Measurements from ENCODE around the gene CELF4. TPM values are rescaled to one million over a fixed set of nuclear protein-coding genes. Genes with fewer than 3 reads are reported as not detected.

CELF4 gene
- total RNA-seq, 1 donor from 2014 or later, result not detected

- no peak for DNase-seq (ENCODE audit: low read depth)
- H3K27me3 ChIP-seq (ENCODE audit: control insufficient read depth, insufficient read depth, low read length), result peaks cover 36% of the 10 kb centered on the region
Observed at GRCh38 chr18:37529296-37529695, 36.3 kb downstream of the CELF4 start.

GRCh38 chr18:37527395-37527794 is 38.2 kb downstream of the CELF4 start:
- no peak for DNase-seq (ENCODE audit: low read depth)
- H3K36me3 ChIP-seq (ENCODE audit: control insufficient read depth, insufficient read depth, low read length), result no peaks in the 10 kb centered on the region
- H3K27me3 ChIP-seq (ENCODE audit: control insufficient read depth, insufficient read depth, low read length), result peaks cover 42% of the 10 kb centered on the region
- no peak for TF ChIP-seq CTCF (IDR thresholded peaks at IDR 0.05; ENCODE audit: insufficient read depth, low read length, poor library complexity, severe bottlenecking)
- H3K4me3 ChIP-seq (ENCODE audit: low read depth, low read length), result no peak overlapping the region

More at GRCh38 chr18:37529296-37529695, 36.3 kb downstream of the CELF4 start:
- no peak for TF ChIP-seq CTCF (IDR thresholded peaks at IDR 0.05; ENCODE audit: insufficient read depth, low read length, poor library complexity, severe bottlenecking)
- Histone ChIP-seq H3K36me3 (ENCODE audit: control insufficient read depth, insufficient read depth, low read length) (no peaks in the 10 kb centered on the region), H3K4me3 (ENCODE audit: low read depth, low read length) (no peak overlapping the region)

GRCh38 chr18:37525262-37525585 is 40.4 kb downstream of the CELF4 start:
- no peak for TF ChIP-seq CTCF (IDR thresholded peaks at IDR 0.05; ENCODE audit: insufficient read depth, low read length, poor library complexity, severe bottlenecking)
- no peak overlapping the region for H3K4me3 ChIP-seq (ENCODE audit: low read depth, low read length)
- peaks cover 48% of the 10 kb centered on the region for H3K27me3 ChIP-seq (ENCODE audit: control insufficient read depth, insufficient read depth, low read length)

GRCh38 chr18:37524498-37525261 is 40.9 kb downstream of the CELF4 start:
- no peak for TF ChIP-seq CTCF (IDR thresholded peaks at IDR 0.05; ENCODE audit: insufficient read depth, low read length, poor library complexity, severe bottlenecking)
- Histone ChIP-seq H3K36me3 (ENCODE audit: control insufficient read depth, insufficient read depth, low read length) (no peaks in the 10 kb centered on the region), H3K4me3 (ENCODE audit: low read depth, low read length) (no peak overlapping the region), H3K27me3 (ENCODE audit: control insufficient read depth, insufficient read depth, low read length) (peaks cover 51% of the 10 kb centered on the region)
- DNase-seq (ENCODE audit: low read depth), result no peak

More at GRCh38 chr18:37525262-37525585, 40.4 kb downstream of the CELF4 start:
- no peak for DNase-seq (ENCODE audit: low read depth)
- no peaks in the 10 kb centered on the region for H3K36me3 ChIP-seq (ENCODE audit: control insufficient read depth, insufficient read depth, low read length)

- H3K36me3 ChIP-seq (ENCODE audit: control insufficient read depth, insufficient read depth, low read length), result no peaks in the 10 kb centered on the region
- no peak for TF ChIP-seq CTCF (IDR thresholded peaks at IDR 0.05; ENCODE audit: insufficient read depth, low read length, poor library complexity, severe bottlenecking)
- H3K4me3 ChIP-seq (ENCODE audit: low read depth, low read length), result no peak overlapping the region
- DNase-seq (ENCODE audit: low read depth), result no peak
- H3K27me3 ChIP-seq (ENCODE audit: control insufficient read depth, insufficient read depth, low read length), result peaks cover 51% of the 10 kb centered on the region
Observed at GRCh38 chr18:37524139-37524497, 41.5 kb downstream of the CELF4 start.

Data from kidney epithelial cell (primary cell).